Measurements from ENCODE around the gene WDR59.

DNA sequence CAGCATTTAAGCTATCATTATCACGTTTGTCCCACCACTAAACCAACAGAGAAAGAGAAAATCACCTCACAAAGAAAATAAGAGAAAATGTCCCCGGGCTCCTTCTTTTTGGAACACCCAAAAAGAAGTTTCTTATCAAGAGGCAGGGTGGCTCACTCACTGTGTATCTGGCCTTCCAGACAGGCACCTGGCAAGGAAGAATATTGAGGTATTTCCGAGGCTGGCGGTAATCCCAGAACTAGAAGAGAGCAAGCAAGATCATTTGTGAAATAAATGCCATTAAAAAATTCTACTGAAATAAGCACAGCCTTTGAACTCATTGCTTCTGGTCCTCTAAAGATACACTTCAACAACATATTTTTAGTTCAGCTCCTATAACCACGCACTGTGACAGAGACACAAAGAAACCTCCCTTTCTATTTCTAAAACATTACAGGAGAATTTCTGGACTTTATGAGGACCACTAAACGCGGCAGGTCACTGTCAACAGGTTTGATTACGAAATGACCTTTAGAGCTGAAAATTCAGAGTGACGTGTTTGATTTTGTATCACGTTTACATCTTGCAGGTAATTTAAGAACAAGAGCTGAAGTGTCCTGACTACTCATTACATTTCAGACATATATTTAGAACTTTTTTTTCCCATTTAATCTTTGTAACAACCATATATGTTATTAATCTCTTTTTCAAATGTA is 61.0 kb downstream of the WDR59 start:
- TF ChIP-seq, protein P1, sequence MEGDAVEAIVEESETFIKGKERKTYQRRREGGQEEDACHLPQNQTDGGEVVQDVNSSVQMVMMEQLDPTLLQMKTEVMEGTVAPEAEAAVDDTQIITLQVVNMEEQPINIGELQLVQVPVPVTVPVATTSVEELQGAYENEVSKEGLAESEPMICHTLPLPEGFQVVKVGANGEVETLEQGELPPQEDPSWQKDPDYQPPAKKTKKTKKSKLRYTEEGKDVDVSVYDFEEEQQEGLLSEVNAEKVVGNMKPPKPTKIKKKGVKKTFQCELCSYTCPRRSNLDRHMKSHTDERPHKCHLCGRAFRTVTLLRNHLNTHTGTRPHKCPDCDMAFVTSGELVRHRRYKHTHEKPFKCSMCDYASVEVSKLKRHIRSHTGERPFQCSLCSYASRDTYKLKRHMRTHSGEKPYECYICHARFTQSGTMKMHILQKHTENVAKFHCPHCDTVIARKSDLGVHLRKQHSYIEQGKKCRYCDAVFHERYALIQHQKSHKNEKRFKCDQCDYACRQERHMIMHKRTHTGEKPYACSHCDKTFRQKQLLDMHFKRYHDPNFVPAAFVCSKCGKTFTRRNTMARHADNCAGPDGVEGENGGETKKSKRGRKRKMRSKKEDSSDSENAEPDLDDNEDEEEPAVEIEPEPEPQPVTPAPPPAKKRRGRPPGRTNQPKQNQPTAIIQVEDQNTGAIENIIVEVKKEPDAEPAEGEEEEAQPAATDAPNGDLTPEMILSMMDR (conservative IDR thresholded peaks at IDR 0.05; ENCODE audit: low read length): no peak
- no peak for TF ChIP-seq EZH2phosphoT487 (IDR thresholded peaks at IDR 0.05; ENCODE audit: borderline replicate concordance)

All from Loucy (cell line).